BLaER1 treated with 17β-estradiol and CSF1 and Interleukin-3, amounts not matched to agents 10 nM and 100 nM (cell line): Measurements from ENCODE around the gene ZCCHC4.
"Not testable (repeated sequence)": the region's sequence is repeated elsewhere in the genome, so short reads cannot be mapped to it uniquely, and the experiment has no call there.

Source experiments
- H3K27ac ChIP-seq, 11 experiments: shearing (Covaris generic); formaldehyde crosslinking; 2 replicates each; pipeline ENCODE4 v1.8.1; 2022
- H3K27me3 ChIP-seq, 11 experiments: shearing (Covaris generic); formaldehyde crosslinking; 2 replicates each; pipeline ENCODE4 v1.8.1; 2022
- H3K36me3 ChIP-seq, 11 experiments: shearing (Covaris generic); formaldehyde crosslinking; 2 replicates each; pipeline ENCODE4 v1.8.1; 2022
- H3K4me1 ChIP-seq, 10 experiments: shearing (Covaris generic); formaldehyde crosslinking; 2 replicates each; pipeline ENCODE4 v1.8.1; 2022
- H3K4me2 ChIP-seq, 11 experiments: shearing (Covaris generic); formaldehyde crosslinking; 2 replicates each; pipeline ENCODE4 v1.8.1; 2022
- H3K4me3 ChIP-seq, 10 experiments: shearing (Covaris generic); formaldehyde crosslinking; 2 replicates each; pipeline ENCODE4 v1.8.1; 2022
- H3K9ac ChIP-seq, 11 experiments: shearing (Covaris generic); formaldehyde crosslinking; 2 replicates each; pipeline ENCODE4 v1.8.1; 2022
- H3K9me3 ChIP-seq, 11 experiments: shearing (Covaris generic); formaldehyde crosslinking; replicated peaks in 1 of 11; 2 replicates each; pipeline ENCODE4 v1.8.1; 2022
- H4K20me1 ChIP-seq, 11 experiments: shearing (Covaris generic); formaldehyde crosslinking; 2 replicates each; pipeline ENCODE4 v1.8.1; 2022
- Cebpa-rat ChIP-seq, 11 experiments: shearing (Covaris generic); IDR thresholded peaks; 2 replicates each; pipeline ENCODE4 v1.8.1; 2022

ZCCHC4 gene

DNA sequence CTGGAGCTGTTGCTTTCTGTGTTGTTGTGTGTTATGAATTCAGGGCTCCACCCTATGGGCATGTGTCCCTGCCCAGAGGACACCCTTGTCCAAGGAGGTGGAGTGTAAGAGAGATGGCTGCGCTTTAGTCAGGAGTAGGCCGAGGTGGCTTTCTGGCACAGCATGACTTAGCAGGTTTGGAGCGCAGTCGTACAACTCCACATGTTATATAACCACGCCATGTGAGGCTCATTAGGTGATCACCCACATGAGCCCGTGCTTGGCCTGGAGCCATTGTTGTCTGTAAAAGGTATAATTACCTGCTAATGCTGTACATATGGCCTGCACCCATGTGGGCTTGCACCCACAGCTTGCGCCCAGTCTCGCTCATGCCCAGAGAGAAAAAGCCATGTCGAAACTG, 48.7 kb downstream of the ZCCHC4 start:
- H3K4me1 ChIP-seq: peaks cover 0 to 8% (median 0%) of the 10 kb centered on the region in 10 experiments; a peak in 7 of 20 replicates
- no peak overlapping the region for H3K4me2 ChIP-seq
- no peak overlapping the region for H3K4me3 ChIP-seq
- H3K9me3 ChIP-seq: peaks cover 0 to 41% (median 35%) of the 10 kb centered on the region in 11 experiments; a peak in 18 of 22 replicates
- peaks cover 17 to 66% (median 43%) of the 10 kb centered on the region in 11 experiments for H3K36me3 ChIP-seq
- H4K20me1 ChIP-seq: no peaks in the 10 kb centered on the region
- H3K9ac ChIP-seq: no peak overlapping the region
- no peaks in the 10 kb centered on the region for H3K27me3 ChIP-seq
- no peak overlapping the region for H3K27ac ChIP-seq
- TF ChIP-seq Cebpa-rat (IDR thresholded peaks at IDR 0.05): no peak

DNA sequence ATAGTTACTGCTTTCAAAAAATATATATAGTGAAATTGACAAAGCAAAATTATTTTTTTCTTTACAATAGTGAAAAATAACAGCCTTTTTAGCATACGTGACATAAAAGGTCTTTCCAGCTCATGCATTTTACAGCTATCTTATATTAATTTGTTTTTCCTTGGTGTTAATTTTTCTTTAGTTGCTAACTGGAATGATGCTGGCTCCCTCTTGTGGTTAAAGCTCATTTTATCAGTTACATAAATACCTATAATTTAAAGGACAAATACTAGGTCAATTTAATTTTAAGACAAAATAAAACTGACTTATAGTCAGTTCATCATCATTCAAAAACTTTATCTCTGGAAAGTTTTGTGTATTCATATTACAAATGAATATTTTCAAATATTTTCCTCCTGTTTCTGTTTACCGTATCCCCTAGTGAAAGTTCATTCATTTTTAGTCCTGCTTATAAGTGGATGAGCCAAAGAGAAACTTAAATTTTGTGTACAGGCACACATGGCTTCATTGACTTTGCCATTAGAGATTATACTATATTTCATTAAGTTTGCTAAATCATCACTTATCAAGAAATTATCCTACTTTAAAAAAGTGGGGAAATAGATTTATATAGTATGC, 54.5 kb downstream of the ZCCHC4 start:
- Histone ChIP-seq H3K4me3 (no peak overlapping the region), H3K9ac (no peak overlapping the region), H3K36me3 (peaks cover 15 to 50% (median 27%) of the 10 kb centered on the region in 11 experiments; a peak in 20 of 22 replicates), H3K27ac (no peak overlapping the region), H4K20me1 (no peaks in the 10 kb centered on the region), H3K4me2 (no peak overlapping the region), H3K9me3 (no peaks in the 10 kb centered on the region), H3K4me1 (no peaks in the 10 kb centered on the region), H3K27me3 (no peaks in the 10 kb centered on the region)
- no peak for TF ChIP-seq Cebpa-rat (IDR thresholded peaks at IDR 0.05)

DNA sequence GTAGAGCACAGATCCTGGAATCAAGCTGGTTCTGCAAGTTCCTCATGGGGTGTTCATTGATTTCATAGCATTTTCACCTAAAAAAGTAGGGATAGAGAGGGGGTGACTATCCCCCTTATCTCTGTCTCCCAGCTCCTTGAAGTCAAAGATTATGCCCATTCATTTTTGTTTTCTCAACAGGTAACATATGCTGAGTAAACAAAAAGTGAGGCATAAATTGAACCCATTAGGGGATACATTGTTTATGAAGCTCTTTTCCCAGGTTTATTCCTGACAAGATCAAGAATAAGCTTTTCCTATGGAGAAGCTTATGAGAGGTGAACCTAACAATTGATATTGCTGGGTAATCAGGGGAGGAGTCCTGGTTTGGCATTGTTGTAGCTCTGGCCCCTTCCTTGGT, 55.3 kb downstream of the ZCCHC4 start:
- no peaks in the 10 kb centered on the region for H4K20me1 ChIP-seq
- no peak overlapping the region for H3K4me3 ChIP-seq
- H3K9ac ChIP-seq: peak overlapping the region in 2 of 11 experiments; percentile 11 to 20; a peak in 1 of 22 replicates
- peaks cover 15 to 44% (median 25%) of the 10 kb centered on the region in 11 experiments; a peak in 20 of 22 replicates for H3K36me3 ChIP-seq
- no peak overlapping the region for H3K4me2 ChIP-seq
- H3K27ac ChIP-seq: no peak overlapping the region
- no peaks in the 10 kb centered on the region for H3K27me3 ChIP-seq
- TF ChIP-seq Cebpa-rat (IDR thresholded peaks at IDR 0.05): no peak
- H3K4me1 ChIP-seq: no peaks in the 10 kb centered on the region
- no peaks in the 10 kb centered on the region for H3K9me3 ChIP-seq

DNA sequence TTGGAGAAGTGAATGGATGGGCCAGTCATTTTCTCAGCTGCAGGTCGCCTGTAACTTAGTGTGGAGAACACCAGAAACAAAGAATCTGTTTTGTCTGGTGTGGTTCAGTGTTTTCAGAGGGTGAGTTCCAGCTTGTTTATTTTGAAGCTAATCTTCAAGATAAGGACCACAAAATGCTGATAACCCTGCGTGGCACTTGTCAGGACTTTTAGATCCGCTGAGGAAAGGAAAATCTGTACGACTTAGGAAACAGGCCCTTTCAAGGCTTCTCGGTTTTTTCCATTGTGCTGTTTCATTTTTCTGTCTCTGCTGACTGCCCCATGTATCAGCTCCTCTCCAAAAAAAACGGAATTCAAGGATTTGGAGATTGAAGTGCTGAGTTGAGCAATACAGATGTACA, 55.7 kb downstream of the ZCCHC4 start:
- no peaks in the 10 kb centered on the region for H3K27me3 ChIP-seq
- H3K36me3 ChIP-seq: peaks cover 15 to 40% (median 22%) of the 10 kb centered on the region in 11 experiments; a peak in 20 of 22 replicates
- H3K4me2 ChIP-seq: no peak overlapping the region
- TF ChIP-seq Cebpa-rat (IDR thresholded peaks at IDR 0.05): no peak
- H4K20me1 ChIP-seq: no peaks in the 10 kb centered on the region
- peak overlapping the region in 2 of 11 experiments; percentile 11 to 20; a peak in 1 of 22 replicates for H3K9ac ChIP-seq
- no peaks in the 10 kb centered on the region for H3K4me1 ChIP-seq
- H3K27ac ChIP-seq: no peak overlapping the region
- H3K4me3 ChIP-seq: no peak overlapping the region
- H3K9me3 ChIP-seq: no peaks in the 10 kb centered on the region

DNA sequence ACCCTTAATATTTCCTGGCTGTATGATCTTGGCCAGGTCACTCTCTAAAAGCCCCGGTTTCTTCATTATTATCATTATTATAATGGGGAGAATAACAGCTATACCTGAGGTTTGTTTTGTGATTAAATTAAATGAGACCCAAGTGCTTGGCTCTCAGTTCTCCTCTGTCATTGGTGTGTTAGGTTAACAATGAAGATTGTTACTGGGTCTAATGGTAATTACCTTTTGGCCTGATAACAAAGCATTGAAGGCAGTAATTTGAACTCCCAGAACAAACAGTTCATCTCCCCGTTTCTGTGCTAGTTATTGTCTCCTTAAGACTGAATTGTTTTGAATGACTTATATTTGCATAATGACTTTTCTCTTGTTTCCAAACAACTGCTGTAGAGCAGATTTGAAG, 57.7 kb downstream of the ZCCHC4 start:
- H3K36me3 ChIP-seq: peaks cover 8 to 35% (median 15%) of the 10 kb centered on the region in 11 experiments; a peak in 20 of 22 replicates
- peaks cover 0 to 3% (median 0%) of the 10 kb centered on the region in 10 experiments; a peak in 1 of 20 replicates for H3K4me1 ChIP-seq
- TF ChIP-seq Cebpa-rat (IDR thresholded peaks at IDR 0.05): no peak
- H3K27me3 ChIP-seq: no peaks in the 10 kb centered on the region
- no peaks in the 10 kb centered on the region for H4K20me1 ChIP-seq
- H3K27ac ChIP-seq: no peak overlapping the region
- H3K9me3 ChIP-seq: no peaks in the 10 kb centered on the region
- no peak overlapping the region for H3K9ac ChIP-seq
- H3K4me2 ChIP-seq: no peak overlapping the region
- H3K4me3 ChIP-seq: no peak overlapping the region

DNA sequence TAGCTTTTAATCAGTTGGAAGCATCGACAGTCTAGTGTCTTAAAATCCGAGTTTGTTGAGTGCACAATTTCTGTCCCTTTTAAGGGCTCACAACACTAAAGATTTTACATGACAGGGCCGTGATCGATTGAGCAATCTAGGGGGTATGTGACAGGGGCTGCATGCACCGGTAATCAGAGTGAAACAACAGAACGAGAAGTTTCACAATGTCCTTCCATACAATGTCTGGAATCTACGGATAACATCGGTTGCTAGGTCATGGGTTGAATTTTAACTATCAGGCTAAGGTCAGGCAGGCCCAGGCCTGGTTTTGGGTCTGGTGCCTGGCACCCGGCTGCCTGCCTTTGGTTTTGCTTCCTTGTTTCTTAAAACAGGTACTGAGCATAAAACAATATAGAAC, 60.0 kb downstream of the ZCCHC4 start:
- not testable (repeated sequence) for H4K20me1 ChIP-seq, H3K27ac ChIP-seq, H3K27me3 ChIP-seq, H3K4me1 ChIP-seq, H3K4me3 ChIP-seq, H3K9ac ChIP-seq, H3K9me3 ChIP-seq, H3K4me2 ChIP-seq
- H3K36me3 ChIP-seq: peaks cover 3 to 31% (median 15%) of the 10 kb centered on the region in 11 experiments; a peak in 14 of 22 replicates

DNA sequence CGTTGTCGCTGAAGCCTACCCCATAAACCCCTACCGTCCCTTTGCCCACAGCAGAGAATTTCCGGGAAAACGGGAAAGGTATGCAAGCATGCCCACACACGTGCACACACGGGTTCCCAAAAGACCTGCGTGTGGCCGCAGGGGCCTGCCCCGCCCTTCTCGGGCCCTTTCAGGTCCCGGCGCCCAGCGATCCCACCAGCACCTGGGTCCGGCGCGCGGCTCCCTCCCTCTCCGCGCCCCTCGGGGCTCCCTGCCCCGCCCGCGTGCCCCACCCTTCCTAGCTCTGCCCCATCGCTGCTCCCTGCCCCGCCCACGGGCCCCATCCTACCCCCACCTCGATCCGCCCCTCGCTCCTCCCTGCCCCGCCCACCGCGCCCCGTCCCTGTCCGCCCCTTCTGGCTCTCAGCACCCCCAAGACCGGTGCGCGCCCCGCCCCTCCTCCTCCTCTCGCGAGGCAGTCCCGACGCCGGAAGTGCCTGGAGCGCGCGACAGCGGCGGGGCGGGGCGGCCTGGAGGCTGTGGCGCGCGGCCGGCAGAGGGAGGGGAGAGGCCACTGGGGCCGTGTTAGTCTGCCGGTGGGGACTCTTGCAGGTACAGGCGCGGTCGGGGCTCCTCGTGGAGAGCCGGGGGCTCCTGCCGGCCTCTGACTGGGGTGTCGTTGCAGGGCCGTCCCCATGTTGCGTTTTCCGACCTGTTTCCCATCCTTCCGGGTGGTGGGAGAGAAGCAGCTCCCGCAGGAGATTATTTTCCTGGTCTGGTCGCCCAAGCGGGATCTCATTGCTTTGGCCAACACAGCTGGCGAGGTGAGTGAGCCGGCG, 64.4 kb downstream of the ZCCHC4 start, which contains the start of gene ANAPC4:
ANAPC4 (plus strand) TSS at position 510 of the 818 bp plus-strand sequence; CDS start at position 675, 165 bp downstream.
- peaks cover 0 to 6% (median 0%) of the 10 kb centered on the region in 11 experiments; a peak in 2 of 22 replicates for H4K20me1 ChIP-seq
- peak within 1 kb of the TSS; percentile 71 to 86 (median 77) for H3K27ac ChIP-seq
- no peak for TF ChIP-seq Cebpa-rat (IDR thresholded peaks at IDR 0.05)

DNA sequence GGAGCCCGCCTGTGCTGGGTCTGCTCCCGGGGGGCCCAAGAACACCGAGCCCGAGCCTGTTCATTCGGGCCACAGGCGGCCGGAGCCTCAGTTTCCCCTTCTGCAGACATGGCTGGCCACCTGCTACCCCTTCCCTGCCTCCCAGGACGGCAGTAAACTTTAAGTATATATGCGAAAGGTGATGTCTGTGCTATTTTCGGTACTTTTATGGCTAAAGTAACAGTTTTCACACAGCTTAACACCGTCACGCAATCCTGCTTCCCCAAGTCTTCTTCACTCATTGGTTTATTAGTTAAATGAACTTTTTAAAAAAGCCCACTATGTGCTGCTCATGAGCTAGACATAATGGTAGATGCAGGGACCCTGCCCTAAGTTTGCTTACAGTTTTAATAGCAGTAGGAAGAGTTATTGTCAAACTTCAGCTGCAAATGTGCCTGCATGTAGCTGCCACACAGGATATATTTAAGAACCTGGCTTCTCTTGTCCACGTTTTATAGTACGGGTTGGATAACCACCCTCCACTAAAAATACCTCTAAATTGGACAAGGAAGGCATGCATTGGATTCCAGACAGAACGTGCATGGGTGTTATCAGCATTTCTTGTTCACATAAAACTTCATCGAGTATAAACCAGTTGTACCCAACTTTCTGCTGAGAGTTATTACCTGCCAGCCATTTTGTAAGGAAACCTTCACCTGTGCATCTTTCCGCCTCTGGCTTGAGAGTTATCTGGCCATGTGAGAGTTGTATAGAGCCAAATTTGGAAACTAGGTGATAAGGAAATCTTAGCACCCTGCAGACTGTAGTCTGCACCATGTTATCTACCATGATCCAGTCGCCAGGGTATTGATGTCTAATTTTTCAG, 65.2 kb downstream of the ZCCHC4 start:
- peak overlapping the region; percentile 79 to 99 (median 94) for H3K4me3 ChIP-seq
- no peak for TF ChIP-seq Cebpa-rat (IDR thresholded peaks at IDR 0.05)
- peaks cover 0 to 6% (median 0%) of the 10 kb centered on the region in 11 experiments; a peak in 2 of 22 replicates for H4K20me1 ChIP-seq
- H3K27me3 ChIP-seq: no peaks in the 10 kb centered on the region
- peak overlapping the region; percentile 71 to 86 (median 77) for H3K27ac ChIP-seq
- H3K9me3 ChIP-seq: no peaks in the 10 kb centered on the region
- peaks cover 13 to 25% (median 20%) of the 10 kb centered on the region in 10 experiments for H3K4me1 ChIP-seq
- H3K36me3 ChIP-seq: peaks cover 18 to 39% (median 33%) of the 10 kb centered on the region in 11 experiments
- peak overlapping the region; percentile 77 to 95 (median 85) for H3K4me2 ChIP-seq
- H3K9ac ChIP-seq: peak overlapping the region; percentile 80 to 94 (median 88)

More for the DNA sequence above, 64.4 kb downstream of the ZCCHC4 start, which contains the start of gene ANAPC4:
- Histone ChIP-seq H3K9me3 (no peaks in the 10 kb centered on the region), H3K4me2 (peak within 1 kb of the TSS; percentile 77 to 95 (median 85)), H3K36me3 (peaks cover 15 to 30% (median 25%) of the 10 kb centered on the region in 11 experiments), H3K9ac (peak within 1 kb of the TSS; percentile 80 to 94 (median 88)), H3K4me3 (peak within 1 kb of the TSS; percentile 79 to 99 (median 94)), H3K27me3 (no peaks in the 10 kb centered on the region), H3K4me1 (peaks cover 13 to 25% (median 20%) of the 10 kb centered on the region in 10 experiments)
